Endothelial cell of umbilical vein (primary cell): Measurements from ENCODE around the gene KDM3A. TPM values are rescaled to one million over a fixed set of nuclear protein-coding genes. Genes with fewer than 3 reads are reported as not detected.

Source experiments
- BruUV-seq: library from RNA; stranded (reverse); fragments of 400-500 nt; replicated peaks from 2 replicates; lab custom pipeline; 2021; lab: Mats Ljungman, UMichigan
- CTCF ChIA-PET: fragments of 300-600, 350-600 bp; sonication (Branson Sonifier 250); formaldehyde crosslinking; loops from one replicate; lab custom pipeline; 2021; ENCODE audit warnings: antibody characterized with exemption, inconsistent platforms; lab: Charles Lee
- POLR2A ChIA-PET: fragments of 300-600, 350-600 bp; sonication (Branson Sonifier 250); formaldehyde crosslinking; loops from one replicate; lab custom pipeline; 2021; ENCODE audit warnings: antibody characterized with exemption, inconsistent platforms; lab: Charles Lee
- DNase-seq: peaks from one replicate; pipeline ENCODE4 v3.0.0-alpha.2; 2011; ENCODE audit warnings: low read depth, low spot score
- FAIRE-seq: peaks from 2 replicates; lab custom pipeline; 2011; peaks lifted over from hg19 to GRCh38; lab: Jason Lieb, UNC
- H2AFZ ChIP-seq: 2 replicates; pipeline ENCODE4 v1.6.0; 2012; ENCODE audit warnings: low read depth, low read length, control low read depth, inconsistent platforms
- H3K27ac ChIP-seq: 2 replicates; pipeline ENCODE4 v1.5.1; 2011; ENCODE audit warnings: low read depth, mild to moderate bottlenecking, control low read depth, low read length, moderate library complexity; ENCODE audit not compliant: insufficient read depth
- H3K27me3 ChIP-seq, 2 experiments: 2 replicates each; pipeline versions ENCODE4 v1.6.0 to v1.6.1; 2011; ENCODE audit warnings: low read length in 2 of 2, mixed read lengths in 1 of 2; ENCODE audit not compliant: control insufficient read depth in 2 of 2, insufficient read depth in 2 of 2
- H3K36me3 ChIP-seq, 2 experiments: 2 replicates in 1 of 2; 3 replicates in 1 of 2; pipeline ENCODE4 v1.5.1; 2011; ENCODE audit warnings: low read length in 2 of 2, mild to moderate bottlenecking in 1 of 2, moderate library complexity in 1 of 2; ENCODE audit not compliant: control insufficient read depth in 2 of 2, insufficient read depth in 2 of 2; ENCODE audit errors: extremely low read depth in 1 of 2
- H3K4me1 ChIP-seq: 3 replicates; pipeline ENCODE4 v1.5.1; 2011; ENCODE audit warnings: mild to moderate bottlenecking, low read length; ENCODE audit not compliant: control insufficient read depth, insufficient read depth; ENCODE audit errors: extremely low read depth
- H3K4me2 ChIP-seq: 2 replicates; pipeline ENCODE4 v1.6.1; 2011; ENCODE audit warnings: low read length, control low read depth, mixed read lengths; ENCODE audit not compliant: insufficient read depth
- H3K4me3 ChIP-seq, 3 experiments: fragments of 200-600 bp in 1 of 3; sonication (generic), shearing (Covaris generic) in 1 of 3; replicated peaks in 1 of 3; 2 replicates each; pipeline ENCODE4 v1.5.1; 2011 to 2016; ENCODE audit warnings: control low read depth in 3 of 3, low read length in 3 of 3, mild to moderate bottlenecking in 2 of 3, inconsistent platforms in 1 of 3, low read depth in 1 of 3, moderate library complexity in 1 of 3; ENCODE audit not compliant: insufficient read depth in 1 of 3
- H3K79me2 ChIP-seq: 2 replicates; pipeline ENCODE4 v1.6.0; 2012; ENCODE audit warnings: low read length, inconsistent platforms; ENCODE audit not compliant: control insufficient read depth, insufficient read depth
- H3K9ac ChIP-seq: replicated peaks from 2 replicates; pipeline ENCODE3; 2011; ENCODE audit warnings: low read length, control low read depth; ENCODE audit not compliant: insufficient read depth; ENCODE audit errors: extremely low read depth
- H3K9me1 ChIP-seq: replicated peaks from 3 replicates; pipeline ENCODE4 v1.6.0; 2011; ENCODE audit warnings: mild to moderate bottlenecking, low read length; ENCODE audit not compliant: control insufficient read depth, insufficient read depth; ENCODE audit errors: extremely low read depth
- H3K9me3 ChIP-seq: replicated peaks from 2 replicates; pipeline ENCODE4 v1.5.1; 2012; ENCODE audit warnings: low read length, inconsistent platforms; ENCODE audit not compliant: control insufficient read depth, insufficient read depth
- H4K20me1 ChIP-seq: replicated peaks from 2 replicates; pipeline ENCODE3; 2011; ENCODE audit warnings: mild to moderate bottlenecking, low read length; ENCODE audit not compliant: control insufficient read depth, insufficient read depth; ENCODE audit errors: extremely low read depth
- EZH2 ChIP-seq: IDR thresholded peaks from 2 replicates; pipeline ENCODE4 v1.6.1; 2012; ENCODE audit warnings: borderline replicate concordance, low read depth, mild to moderate bottlenecking, moderate library complexity, low read length, inconsistent platforms; ENCODE audit not compliant: severe bottlenecking
- FOS ChIP-seq: IDR thresholded peaks from 2 replicates; pipeline ENCODE4 v1.6.1; 2011; ENCODE audit warnings: mild to moderate bottlenecking, low read length, moderate library complexity, borderline replicate concordance; ENCODE audit not compliant: insufficient read depth
- GATA2 ChIP-seq: IDR thresholded peaks from 2 replicates; pipeline ENCODE4 v1.7.0; 2011; ENCODE audit warnings: low read depth, mild to moderate bottlenecking, moderate library complexity, mixed read lengths, low read length; ENCODE audit not compliant: insufficient read length, insufficient read depth
- JUN ChIP-seq: IDR thresholded peaks from 2 replicates; pipeline ENCODE4 v1.6.1; 2011; ENCODE audit warnings: borderline replicate concordance, low read depth; ENCODE audit not compliant: insufficient read length, insufficient read depth
- MYC ChIP-seq: IDR thresholded peaks from one replicate; pipeline ENCODE4 v1.6.1; 2011; ENCODE audit warnings: mild to moderate bottlenecking, low read depth, low read length
- POLR2A ChIP-seq: IDR thresholded peaks from 2 replicates; pipeline ENCODE4 v1.6.1; 2012; ENCODE audit warnings: low read depth, mild to moderate bottlenecking, control low read depth, low read length
- POLR2AphosphoS5 ChIP-seq: IDR thresholded peaks from 2 replicates; pipeline ENCODE4 v1.6.1; 2012; ENCODE audit warnings: low read depth, mild to moderate bottlenecking, control low read depth, low read length, moderate library complexity; ENCODE audit not compliant: insufficient read depth
- dilution Hi-C: fragments of 300-500 bp; cut with MboI; formaldehyde crosslinking; loops from one replicate; pipeline ENCODE4 v1.15.0; 2019; ENCODE audit warnings: low sequenced_read_pairs; ENCODE audit not compliant: extremely low pct_ligation_motif_present
- intact Hi-C: fragments of 100-400 bp; cut with micrococcal nuclease; formaldehyde crosslinking; loops from one replicate; pipeline ENCODE4 v1.10.0; 2022
- polyA plus RNA-seq, 4 experiments: library from polyadenylated mRNA; depleted of rRNA in 3 of 4; stranded (reverse) in 3 of 4; unstranded in 1 of 4; fragments of >200 nt; gene quantifications; 2 replicates each; pipeline versions ENCODE4 v1.2.1 to v1.2.3, GENCODE V29; 2011 to 2012; ENCODE audit warnings: missing spikeins in 1 of 4
- total RNA-seq: library from RNA; stranded (reverse); gene quantifications from 2 replicates; pipeline ENCODE4 v1.2.3, GENCODE V29; 2021
- TF ChIP-seq, protein P1 (sequence below), 2 donors: IDR thresholded peaks; 1 replicate in 1 of 2; 2 replicates in 1 of 2; pipeline ENCODE4 v1.5.1; 2011; ENCODE audit warnings: low read length in 2 of 2, mild to moderate bottlenecking in 2 of 2, moderate library complexity in 2 of 2, control low read depth in 1 of 2, inconsistent platforms in 1 of 2, low read depth in 1 of 2; ENCODE audit not compliant: insufficient read depth in 1 of 2; ENCODE audit errors: extremely low read depth in 1 of 2
- TF ChIP-seq, protein P2 (sequence below): IDR thresholded peaks from 2 replicates; pipeline ENCODE4 v1.6.1; 2011; ENCODE audit not compliant: insufficient read depth, insufficient read length

Gene KDM3A
- total and polyA plus RNA-seq, 2 donors (not counting 3 experiments of a cell fraction or from before 2014, with no cell fraction given), result 13.5 to 29.5 TPM

DNA sequence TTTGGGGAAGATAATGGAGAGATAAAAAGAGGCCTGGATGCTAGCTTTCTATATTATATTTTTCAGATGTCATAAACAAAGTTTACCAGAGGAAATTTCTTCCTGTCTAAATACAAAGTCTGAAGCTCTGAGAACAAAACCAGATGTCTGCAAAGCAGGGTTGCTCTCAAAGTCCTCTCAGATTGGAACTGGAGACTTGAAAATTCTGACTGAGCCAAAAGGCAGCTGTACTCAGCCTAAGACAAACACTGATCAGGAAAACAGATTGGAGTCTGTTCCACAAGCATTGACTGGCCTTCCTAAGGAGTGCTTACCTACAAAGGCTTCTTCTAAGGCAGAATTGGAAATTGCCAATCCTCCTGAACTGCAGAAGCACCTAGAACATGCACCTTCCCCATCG lies 25.1 kb downstream of the KDM3A start:
- CTCF ChIA-PET, result interaction anchor here (1.2 kb wide), 1 partner anchor 73 kb away, joined by 3 read pairs; no protein-coding TSS in a partner anchor
- H3K27ac ChIP-seq, result no peak overlapping the region
- dilution Hi-C loops, result no loop called here
- TF ChIP-seq POLR2A (no peak), POLR2AphosphoS5 (no peak), MYC (no peak), GATA2 (no peak), JUN (no peak), EZH2 (no peak), FOS (no peak)
- TF ChIP-seq, protein P1, sequence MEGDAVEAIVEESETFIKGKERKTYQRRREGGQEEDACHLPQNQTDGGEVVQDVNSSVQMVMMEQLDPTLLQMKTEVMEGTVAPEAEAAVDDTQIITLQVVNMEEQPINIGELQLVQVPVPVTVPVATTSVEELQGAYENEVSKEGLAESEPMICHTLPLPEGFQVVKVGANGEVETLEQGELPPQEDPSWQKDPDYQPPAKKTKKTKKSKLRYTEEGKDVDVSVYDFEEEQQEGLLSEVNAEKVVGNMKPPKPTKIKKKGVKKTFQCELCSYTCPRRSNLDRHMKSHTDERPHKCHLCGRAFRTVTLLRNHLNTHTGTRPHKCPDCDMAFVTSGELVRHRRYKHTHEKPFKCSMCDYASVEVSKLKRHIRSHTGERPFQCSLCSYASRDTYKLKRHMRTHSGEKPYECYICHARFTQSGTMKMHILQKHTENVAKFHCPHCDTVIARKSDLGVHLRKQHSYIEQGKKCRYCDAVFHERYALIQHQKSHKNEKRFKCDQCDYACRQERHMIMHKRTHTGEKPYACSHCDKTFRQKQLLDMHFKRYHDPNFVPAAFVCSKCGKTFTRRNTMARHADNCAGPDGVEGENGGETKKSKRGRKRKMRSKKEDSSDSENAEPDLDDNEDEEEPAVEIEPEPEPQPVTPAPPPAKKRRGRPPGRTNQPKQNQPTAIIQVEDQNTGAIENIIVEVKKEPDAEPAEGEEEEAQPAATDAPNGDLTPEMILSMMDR (IDR thresholded peaks at IDR 0.05; ENCODE audit: extremely low read depth in 1 of 2, insufficient read depth in 1 of 2, low read depth in 1 of 2, low read length in 2 of 2), result no peak
- TF ChIP-seq, protein P2, sequence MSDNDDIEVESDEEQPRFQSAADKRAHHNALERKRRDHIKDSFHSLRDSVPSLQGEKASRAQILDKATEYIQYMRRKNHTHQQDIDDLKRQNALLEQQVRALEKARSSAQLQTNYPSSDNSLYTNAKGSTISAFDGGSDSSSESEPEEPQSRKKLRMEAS, result no peak
- H4K20me1 ChIP-seq, result no peaks in the 10 kb centered on the region
- no peak overlapping the region for H3K4me3 ChIP-seq
- no peaks in the 10 kb centered on the region for H3K9me3 ChIP-seq
- FAIRE-seq, result no peak
- no peak overlapping the region for H2AFZ ChIP-seq
- intact Hi-C loops, result no loop called here
- H3K9ac ChIP-seq, result no peak overlapping the region
- POLR2A ChIA-PET, result no interaction called here
- no peaks in the 10 kb centered on the region for H3K9me1 ChIP-seq
- DNase-seq, result no peak
- no peaks in the 10 kb centered on the region for H3K27me3 ChIP-seq
- no TSS peak for BruUV-seq
- H3K4me1 ChIP-seq, result no peaks in the 10 kb centered on the region
- no peak overlapping the region for H3K4me2 ChIP-seq
- H3K36me3 ChIP-seq, result peaks cover 14 to 16% of the 10 kb centered on the region in 2 experiments
- no peaks in the 10 kb centered on the region for H3K79me2 ChIP-seq
